Dedifferentiated amniotic fluid mesenchymal stem cell (primary cell): ENCODE data around the gene FCN1.

ENCODE experiments used
- DNase-seq: peaks from one replicate; pipeline ENCODE4 v3.0.0-alpha.2; 2016; ENCODE audit errors: extremely low spot score

The FCN1 gene

DNA sequence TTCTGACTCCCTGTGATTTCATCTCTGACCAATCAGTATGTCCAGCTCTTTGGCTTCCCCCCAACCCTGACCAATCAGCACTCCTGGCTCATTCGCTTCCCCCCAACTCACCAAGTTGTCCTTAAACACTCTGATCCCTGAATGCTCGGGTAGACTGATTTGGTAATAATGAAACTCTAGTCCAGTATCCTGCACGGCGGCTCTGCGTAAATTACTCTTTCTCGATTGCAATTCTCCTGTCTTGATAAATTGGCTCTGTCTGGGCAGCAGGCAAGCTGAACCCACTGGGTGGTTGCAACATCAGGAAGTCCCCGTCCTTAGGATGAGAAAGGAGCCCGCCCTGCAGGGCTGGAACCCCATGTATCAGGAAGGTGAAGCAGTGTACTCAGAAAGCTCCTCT lies 26.7 kb downstream of the FCN1 start:
- no peak for DNase-seq

DNA sequence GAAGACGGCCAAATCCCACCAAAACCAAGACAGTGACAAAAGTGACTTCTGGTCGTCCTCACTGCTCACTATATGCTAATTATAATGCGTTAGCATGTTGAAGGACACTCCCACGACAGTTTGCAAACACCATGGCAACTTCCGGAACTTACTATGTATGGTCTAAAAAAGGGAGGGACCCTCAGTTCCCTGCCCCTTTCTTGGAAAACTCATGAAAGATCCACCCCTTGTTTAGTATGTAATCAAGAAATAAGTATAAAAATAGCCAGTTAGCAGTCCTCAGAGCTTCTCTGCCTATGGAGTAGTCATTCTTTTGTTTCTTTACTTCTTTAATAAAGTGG lies 27.6 kb downstream of the FCN1 start:
- no peak for DNase-seq

DNA sequence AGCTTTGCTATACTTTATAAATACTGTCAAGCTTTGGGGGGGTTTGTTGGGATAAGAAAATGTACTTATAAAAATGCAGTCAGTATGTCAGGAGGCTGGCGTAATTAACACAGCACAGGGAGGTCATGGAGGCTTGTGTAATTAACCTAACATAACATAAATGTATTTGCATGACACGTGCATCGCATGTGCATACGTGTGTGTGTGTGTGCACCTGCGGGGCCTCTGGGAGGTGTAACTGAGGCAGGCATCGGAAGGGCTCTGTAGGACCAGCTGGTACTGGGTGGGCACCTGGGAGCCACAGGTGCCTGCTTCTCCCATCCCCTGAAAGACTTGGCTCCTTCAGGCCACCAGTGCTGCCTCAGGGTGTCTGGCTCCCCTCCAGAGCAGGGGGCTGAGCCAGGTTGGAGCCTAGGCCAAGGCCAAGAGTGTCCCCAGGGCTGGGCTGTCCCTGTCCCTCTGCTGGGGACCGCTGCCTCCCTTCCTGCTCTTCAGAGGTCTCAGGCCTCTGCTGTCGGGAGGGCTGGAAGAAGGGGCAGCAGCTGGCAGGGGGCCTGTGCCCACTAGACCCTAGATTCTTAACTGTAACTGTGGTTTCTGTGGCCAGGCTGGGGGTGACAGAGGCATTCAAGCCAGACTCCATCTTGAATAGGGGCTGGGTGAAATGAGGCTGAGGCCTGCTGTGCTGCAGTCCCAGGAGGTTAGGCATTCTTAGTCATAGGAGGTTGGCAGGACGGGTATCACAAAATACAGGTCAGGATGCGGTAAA lies 28.1 kb downstream of the FCN1 start:
- no peak for DNase-seq

- DNase-seq = no peak
Measured at GRCh38 chr9:134888603-134889190, 29.0 kb downstream of the FCN1 start.

GRCh38 chr9:134887686-134888602 lies 29.8 kb downstream of the FCN1 start:
- DNase-seq = no peak

GRCh38 chr9:134887219-134887618 lies 30.5 kb downstream of the FCN1 start:
- no peak for DNase-seq

- DNase-seq = no peak
Measured at GRCh38 chr9:134886413-134886913, 31.2 kb downstream of the FCN1 start.

- no peak for DNase-seq
Measured at GRCh38 chr9:134885679-134886412, 31.9 kb downstream of the FCN1 start.

DNA sequence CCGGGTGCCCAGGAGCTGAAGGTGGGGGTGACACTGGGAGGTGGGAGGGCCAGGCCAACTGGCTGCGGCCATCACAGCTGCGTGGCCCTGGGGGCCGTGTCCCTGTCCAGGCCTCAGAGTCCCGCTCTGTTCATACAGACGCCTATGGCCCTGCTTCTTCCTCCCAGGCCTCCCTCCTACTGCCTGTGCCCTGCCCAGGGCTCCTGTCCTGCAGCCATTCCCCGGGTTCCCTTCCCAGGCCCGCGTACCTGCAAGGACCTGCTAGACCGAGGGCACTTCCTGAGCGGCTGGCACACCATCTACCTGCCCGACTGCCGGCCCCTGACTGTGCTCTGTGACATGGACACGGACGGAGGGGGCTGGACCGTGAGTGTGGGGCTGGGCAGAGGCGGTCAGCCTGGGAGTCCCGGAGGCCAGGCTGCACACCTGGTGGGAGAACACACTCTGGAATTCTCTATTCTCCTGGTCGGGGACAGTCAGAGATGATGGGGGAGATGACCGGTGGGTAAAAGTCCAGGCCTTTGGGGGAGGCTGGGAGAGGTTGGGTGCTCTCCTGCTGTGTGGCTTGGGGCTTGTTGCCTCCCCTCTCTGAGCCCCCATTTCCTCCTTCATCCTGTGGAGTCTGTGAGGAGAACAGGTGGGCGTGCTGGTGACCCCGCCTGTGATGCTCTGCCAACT lies 32.6 kb downstream of the FCN1 start:
- DNase-seq = no peak

- DNase-seq = no peak
Measured at GRCh38 chr9:134884492-134884891, 33.2 kb downstream of the FCN1 start.

- DNase-seq = no peak
Measured at GRCh38 chr9:134883040-134883782, 34.5 kb downstream of the FCN1 start.

- DNase-seq = no peak
Measured at GRCh38 chr9:134882204-134882785, 35.4 kb downstream of the FCN1 start.

DNA sequence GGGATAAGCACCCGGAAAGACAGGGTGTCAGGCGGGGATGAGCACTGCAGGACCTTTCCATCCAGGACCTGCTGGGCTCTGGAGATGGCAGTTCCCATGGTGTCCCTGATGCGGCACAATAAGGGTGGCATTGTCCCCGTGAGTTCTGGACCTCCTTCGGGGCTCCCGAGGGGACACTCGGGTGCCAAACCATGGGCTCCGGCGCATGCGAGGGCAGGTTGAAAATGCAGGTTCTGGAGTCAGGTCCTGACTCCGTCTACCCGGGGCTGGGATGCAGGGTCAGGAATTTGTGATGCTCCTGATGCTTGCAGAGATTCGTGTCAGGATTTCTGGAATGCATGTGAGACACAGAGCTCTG lies 36.4 kb downstream of the FCN1 start:
- DNase-seq = no peak

- DNase-seq = no peak
Measured at GRCh38 chr9:134880484-134881312, 37.0 kb downstream of the FCN1 start, which contains the start of gene FCN2. FCN2 (plus strand) TSS chr9:134880810; CDS start chr9:134880822, 12 bp downstream.

DNA sequence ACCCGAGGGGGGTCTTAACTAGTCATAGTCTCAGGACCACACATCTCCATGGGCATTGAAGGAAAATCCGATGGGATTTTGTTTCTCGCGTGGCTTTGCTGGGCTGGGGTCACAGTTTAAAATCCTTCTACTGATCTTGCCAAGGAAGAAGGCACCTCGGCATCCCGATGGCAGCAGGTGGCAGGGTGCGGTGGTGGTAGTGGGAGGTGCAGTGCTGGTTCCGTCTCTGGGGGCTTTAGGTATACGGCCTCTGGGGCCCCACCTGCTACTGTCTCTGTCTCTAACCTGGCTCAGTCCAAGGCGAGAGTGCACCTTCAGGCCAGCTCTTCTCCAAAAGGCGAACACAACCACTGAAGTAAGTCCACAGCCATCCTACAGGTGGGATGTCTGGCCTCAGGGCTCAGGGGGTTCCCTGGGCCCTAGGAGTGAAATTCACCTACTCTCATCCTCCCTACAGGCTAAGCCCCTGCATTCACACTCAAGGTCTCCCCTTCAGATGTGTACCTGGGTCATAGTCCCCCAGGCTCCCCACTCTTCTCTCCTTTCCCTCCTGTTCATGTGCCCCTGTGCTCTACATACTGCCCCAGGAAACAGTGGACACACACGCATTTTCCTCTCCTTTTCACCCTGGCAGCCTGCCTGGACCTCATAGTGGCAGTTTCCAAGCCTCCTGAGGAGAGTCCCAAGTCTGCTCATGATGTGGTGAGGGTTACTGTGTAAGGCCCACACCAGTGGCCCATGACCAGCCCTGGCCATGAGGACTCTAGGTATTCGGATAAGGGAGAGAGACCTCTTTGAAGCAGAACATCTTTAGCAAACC lies 37.8 kb downstream of the FCN1 start:
- DNase-seq = no peak

DNA sequence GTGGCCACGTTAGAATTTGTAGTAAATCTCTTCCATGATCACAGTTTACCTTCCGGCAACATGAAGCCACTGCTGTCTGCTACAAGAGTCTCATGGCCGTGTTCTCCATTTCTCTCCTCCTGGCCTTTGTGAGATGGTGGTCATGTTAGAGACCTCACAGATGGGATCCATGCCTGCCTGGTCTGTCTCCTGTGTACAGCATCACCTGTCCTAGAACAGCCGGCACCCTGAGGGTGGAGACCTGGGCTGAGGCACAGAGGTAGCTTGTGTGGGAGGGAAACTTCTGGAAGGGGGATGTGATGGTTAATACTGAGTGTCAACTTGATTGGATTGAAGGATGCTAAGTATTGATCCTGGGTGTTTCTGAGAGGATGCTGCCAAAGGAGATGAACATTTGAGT lies 40.2 kb downstream of the FCN1 start:
- DNase-seq = no peak

DNA sequence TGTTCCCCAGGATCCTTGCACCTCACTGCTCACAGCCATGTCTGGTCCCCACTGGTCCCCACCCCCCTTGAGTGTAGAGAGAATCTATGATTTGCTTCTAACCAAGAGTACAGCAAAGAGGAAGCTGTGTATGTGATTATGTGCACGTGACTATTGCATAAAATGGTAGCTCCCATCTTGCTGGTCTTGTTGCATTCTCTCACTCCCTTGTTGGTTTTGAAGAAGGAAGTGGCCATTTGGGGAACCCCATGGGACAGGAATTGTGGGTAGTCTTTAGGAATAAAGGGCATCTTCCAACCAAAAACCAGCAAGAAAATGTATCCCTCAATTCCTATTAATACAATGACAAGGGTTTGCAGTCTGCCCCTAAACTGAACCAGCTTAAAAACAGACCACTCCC lies 42.3 kb downstream of the FCN1 start:
- no peak for DNase-seq

GRCh38 chr9:134872482-134873231 lies 45.1 kb downstream of the FCN1 start:
- no peak for DNase-seq
